Common myeloid progenitor, CD34-positive (primary cell): ENCODE measurements around the gene KCNMB2.

Experiments used
- CTCF ChIA-PET: fragments of 350-600 bp; sonication (Branson Sonifier 250); formaldehyde crosslinking; loops from one replicate; lab custom pipeline; 2021; ENCODE audit warnings: antibody characterized with exemption; lab: Charles Lee
- POLR2A ChIA-PET: fragments of 350-600 bp; sonication (Branson Sonifier 250); formaldehyde crosslinking; loops from one replicate; lab custom pipeline; 2021; ENCODE audit warnings: antibody characterized with exemption; lab: Charles Lee
- DNase-seq, 3 donors: peaks; one replicate each; pipeline versions ENCODE4 v3.0.0 to v3.0.0-alpha.2; 2013
- H3K27ac ChIP-seq, 2 experiments: 1 replicate in 1 of 2; 2 replicates in 1 of 2; pipeline ENCODE4 v1.7.0; 2013; ENCODE audit warnings: inconsistent platforms in 2 of 2, low read length in 2 of 2, mild to moderate bottlenecking in 2 of 2, low read depth in 1 of 2, moderate library complexity in 1 of 2; ENCODE audit not compliant: severe bottlenecking in 2 of 2, insufficient read depth in 1 of 2, poor library complexity in 1 of 2
- H3K27me3 ChIP-seq, 5 experiments: replicated peaks in 2 of 5; 1 replicate in 3 of 5; 2 replicates in 2 of 5; pipeline versions ENCODE4 v1.6.1 to v1.7.0; 2013; ENCODE audit warnings: low read length in 4 of 5, mild to moderate bottlenecking in 2 of 5, moderate library complexity in 2 of 5, inconsistent platforms in 1 of 5; ENCODE audit not compliant: insufficient read depth in 5 of 5, control insufficient read depth in 4 of 5
- H3K36me3 ChIP-seq, 4 experiments: 1 replicate in 2 of 4; 2 replicates in 2 of 4; pipeline versions ENCODE4 v1.6.1 to v1.7.0; 2013; ENCODE audit warnings: low read length in 3 of 4, control low read depth in 1 of 4, mild to moderate bottlenecking in 1 of 4; ENCODE audit not compliant: control insufficient read depth in 4 of 4, insufficient read depth in 4 of 4
- H3K4me1 ChIP-seq, 4 experiments: 1 replicate in 3 of 4; 2 replicates in 1 of 4; pipeline versions ENCODE4 v1.6.1 to v1.7.1; 2013; ENCODE audit warnings: low read length in 3 of 4, mild to moderate bottlenecking in 3 of 4, control low read depth in 1 of 4, inconsistent platforms in 1 of 4, moderate library complexity in 1 of 4; ENCODE audit not compliant: control insufficient read depth in 4 of 4, insufficient read depth in 4 of 4; ENCODE audit errors: control extremely low read depth in 1 of 4
- H3K4me3 ChIP-seq, 7 experiments: 1 replicate in 4 of 7; 2 replicates in 3 of 7; pipeline versions ENCODE4 v1.5.1 to v1.7.0; 2013; ENCODE audit warnings: mild to moderate bottlenecking in 7 of 7, low read length in 6 of 7, moderate library complexity in 6 of 7, inconsistent platforms in 2 of 7, low read depth in 2 of 7, control low read depth in 1 of 7; ENCODE audit not compliant: insufficient read depth in 4 of 7, control insufficient read depth in 1 of 7; ENCODE audit errors: extremely low read depth in 1 of 7
- H3K9me3 ChIP-seq, 5 experiments: 1 replicate in 4 of 5; 2 replicates in 1 of 5; pipeline versions ENCODE4 v1.6.1 to v1.7.1; 2013; ENCODE audit warnings: low read length in 4 of 5, mild to moderate bottlenecking in 2 of 5, inconsistent platforms in 1 of 5, low read depth in 1 of 5, moderate library complexity in 1 of 5; ENCODE audit not compliant: control insufficient read depth in 4 of 5, insufficient read depth in 2 of 5; ENCODE audit errors: control extremely low read depth in 1 of 5
- WGBS: methylation state at CpG from one replicate; pipeline ENCODE4 v1.1.5; 2013; ENCODE audit not compliant: insufficient coverage; 5-methylcytosine and 5-hydroxymethylcytosine counted together

Gene KCNMB2

DNA sequence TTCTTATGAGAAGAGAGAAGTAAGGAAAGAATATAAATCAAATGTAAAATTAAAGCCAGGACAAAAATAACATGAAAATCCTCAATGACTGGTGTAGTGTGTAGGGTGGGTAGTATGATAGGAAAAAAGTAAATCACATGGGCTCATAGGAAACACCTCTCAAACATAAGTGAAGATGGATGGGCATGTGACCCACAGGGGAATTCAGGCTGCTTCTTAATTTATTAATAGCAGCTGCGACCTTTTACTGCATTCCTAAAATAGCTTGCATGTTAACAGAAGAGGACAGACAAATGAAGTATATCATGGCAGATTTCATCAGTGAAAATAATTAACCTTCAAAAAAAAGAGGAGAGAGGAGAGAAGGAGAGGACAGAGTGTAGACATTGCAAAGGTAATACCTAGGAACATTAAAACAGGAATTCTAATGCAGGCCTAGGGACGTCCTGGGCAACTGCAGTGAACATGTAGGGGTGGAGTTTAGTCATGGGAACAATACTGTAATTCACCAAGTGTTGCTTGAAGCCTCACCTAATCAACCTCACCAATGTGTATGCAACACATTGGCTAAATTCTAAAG, 132.9 kb downstream of the KCNMB2 start:
- no peak overlapping the region for H3K27ac ChIP-seq
- CTCF ChIA-PET: no interaction called here
- no peak for DNase-seq
- no peaks in the 10 kb centered on the region for H3K4me1 ChIP-seq
- H3K27me3 ChIP-seq: no peaks in the 10 kb centered on the region
- WGBS: no CpG with 5 or more reads among the region's 2 CpGs
- no peaks in the 10 kb centered on the region for H3K36me3 ChIP-seq
- POLR2A ChIA-PET: no interaction called here
- peaks cover 0 to 2% (median 0%) of the 10 kb centered on the region in 5 experiments for H3K9me3 ChIP-seq
- no peak overlapping the region for H3K4me3 ChIP-seq

DNA sequence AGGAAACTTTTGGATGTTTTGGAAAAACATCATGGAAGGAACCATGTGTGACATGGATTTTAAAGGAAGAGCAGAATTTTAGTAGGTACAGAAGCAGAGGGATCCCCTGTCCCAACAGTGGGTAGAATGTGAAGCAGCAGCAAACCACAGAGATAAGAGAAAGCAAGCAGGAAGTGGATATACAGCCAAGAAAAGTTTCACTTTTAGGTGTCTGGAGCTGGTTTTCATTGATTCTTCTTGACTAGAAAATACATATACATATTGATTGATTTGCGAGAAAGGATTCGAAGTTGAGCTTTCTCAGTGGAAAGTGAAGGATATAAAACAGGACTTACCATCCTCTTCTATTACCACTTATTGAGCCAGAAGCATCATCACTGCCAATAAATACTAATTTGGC, 133.5 kb downstream of the KCNMB2 start:
- ChIA-PET POLR2A (no interaction called here), CTCF (no interaction called here)
- no peaks in the 10 kb centered on the region for H3K27me3 ChIP-seq
- no CpG with 5 or more reads among the region's 2 CpGs for WGBS
- no peak overlapping the region for H3K4me3 ChIP-seq
- no peak for DNase-seq
- H3K36me3 ChIP-seq: no peaks in the 10 kb centered on the region
- no peaks in the 10 kb centered on the region for H3K4me1 ChIP-seq
- H3K27ac ChIP-seq: no peak overlapping the region
- peaks cover 0 to 2% (median 0%) of the 10 kb centered on the region in 5 experiments for H3K9me3 ChIP-seq

DNA sequence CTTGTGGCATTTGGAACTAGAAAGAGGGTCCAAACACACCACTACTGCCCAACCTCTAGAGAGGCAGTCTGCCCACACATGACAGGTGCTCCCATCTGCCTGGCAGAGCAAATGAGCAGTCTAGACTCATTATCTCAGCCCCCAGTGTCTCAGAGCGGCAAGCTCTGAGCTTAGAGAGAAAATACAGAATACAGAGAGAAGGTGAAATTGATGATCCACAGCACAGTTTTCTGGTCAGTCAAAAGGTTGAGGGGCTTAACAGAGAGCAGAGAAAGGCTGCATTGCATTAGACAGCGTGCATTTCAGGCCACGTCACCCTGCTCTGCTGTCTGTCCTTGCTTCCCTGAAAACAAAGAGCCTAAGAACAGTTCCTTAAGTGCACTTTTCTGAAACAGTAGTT, 135.1 kb downstream of the KCNMB2 start:
- Histone ChIP-seq H3K27me3 (no peaks in the 10 kb centered on the region), H3K9me3 (peaks cover 0 to 2% (median 0%) of the 10 kb centered on the region in 5 experiments), H3K4me1 (no peaks in the 10 kb centered on the region), H3K4me3 (no peak overlapping the region), H3K27ac (no peak overlapping the region), H3K36me3 (no peaks in the 10 kb centered on the region)
- DNase-seq: no peak
- WGBS: no CpG with 5 or more reads among the region's 3 CpGs
- CTCF ChIA-PET: no interaction called here
- POLR2A ChIA-PET: no interaction called here

DNA sequence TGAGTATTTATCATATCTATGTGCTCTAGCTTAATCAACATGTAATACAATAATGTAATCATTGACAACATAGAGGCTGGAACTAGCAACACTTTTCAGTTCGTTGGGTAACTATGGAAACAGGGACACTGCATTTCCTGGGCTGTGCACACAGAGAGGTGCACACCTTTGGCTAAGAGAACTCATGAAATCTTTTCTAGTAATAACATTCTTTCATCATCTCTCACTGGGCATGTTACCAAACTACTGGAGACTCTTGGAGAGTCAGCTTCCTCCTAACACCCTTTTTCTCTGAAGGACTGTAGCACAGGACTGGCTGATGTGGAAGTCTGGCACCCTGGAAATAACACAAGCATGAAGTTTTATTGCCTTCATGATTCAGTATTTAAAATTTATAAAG, 135.6 kb downstream of the KCNMB2 start:
- H3K27me3 ChIP-seq: no peaks in the 10 kb centered on the region
- DNase-seq: no peak
- no CpG with 5 or more reads among the region's 1 CpG for WGBS
- POLR2A ChIA-PET: no interaction called here
- H3K4me3 ChIP-seq: no peak overlapping the region
- CTCF ChIA-PET: no interaction called here
- H3K27ac ChIP-seq: no peak overlapping the region
- H3K36me3 ChIP-seq: no peaks in the 10 kb centered on the region
- no peaks in the 10 kb centered on the region for H3K4me1 ChIP-seq
- peaks cover 0 to 2% (median 0%) of the 10 kb centered on the region in 5 experiments for H3K9me3 ChIP-seq

DNA sequence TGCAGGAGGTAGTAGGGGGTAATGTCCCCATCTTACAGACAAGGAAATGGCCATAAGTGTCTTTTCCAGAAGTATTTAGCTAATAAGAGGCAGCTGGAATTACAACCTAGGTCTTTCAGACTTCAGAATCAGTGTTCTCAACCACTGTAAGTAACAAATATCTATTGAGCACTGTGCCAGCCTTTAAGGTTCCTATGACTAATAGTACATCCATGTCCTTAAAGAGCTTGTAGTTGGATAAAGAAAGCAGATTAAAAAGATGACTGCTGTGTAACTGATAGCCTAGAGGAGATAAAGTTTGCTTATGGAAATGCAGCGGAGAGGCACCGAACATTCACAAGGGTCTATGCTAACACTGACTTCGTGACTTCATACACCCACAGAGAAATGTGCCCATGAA, 136.0 kb downstream of the KCNMB2 start:
- Histone ChIP-seq H3K36me3 (no peaks in the 10 kb centered on the region), H3K9me3 (peaks cover 0 to 2% (median 0%) of the 10 kb centered on the region in 5 experiments), H3K27me3 (no peaks in the 10 kb centered on the region), H3K4me3 (no peak overlapping the region), H3K27ac (no peak overlapping the region), H3K4me1 (no peaks in the 10 kb centered on the region)
- DNase-seq: no peak
- ChIA-PET POLR2A (no interaction called here), CTCF (no interaction called here)
- 100% methylated on average over 2 of the region's 3 CpGs for WGBS

DNA sequence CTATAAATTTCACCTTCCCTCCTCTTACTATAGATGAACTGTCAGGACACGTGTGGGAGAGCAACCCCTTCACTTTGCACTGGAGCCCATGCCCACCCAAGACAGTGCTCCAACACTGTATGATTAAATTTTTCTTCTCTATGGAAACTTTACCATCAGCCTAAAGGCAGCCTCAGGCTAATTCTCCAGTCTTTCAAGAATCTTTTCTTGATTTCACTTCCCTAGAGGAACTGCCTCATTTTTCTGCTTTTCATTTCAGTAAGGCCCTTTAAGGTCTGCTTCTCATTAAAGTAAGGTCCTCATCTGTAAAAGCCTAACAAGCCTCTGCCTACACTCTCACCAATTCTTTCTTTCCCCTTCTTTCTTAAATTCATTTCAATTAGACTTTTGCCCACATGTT, 137.3 kb downstream of the KCNMB2 start:
- Histone ChIP-seq H3K4me1 (no peaks in the 10 kb centered on the region), H3K36me3 (no peaks in the 10 kb centered on the region), H3K27me3 (no peaks in the 10 kb centered on the region), H3K9me3 (no peaks in the 10 kb centered on the region), H3K27ac (no peak overlapping the region), H3K4me3 (no peak overlapping the region)
- DNase-seq: no peak
- ChIA-PET CTCF (interaction anchor here (0.5 kb wide), 1 partner anchor 549 kb away, joined by 3 read pairs; no protein-coding TSS in a partner anchor), POLR2A (no interaction called here)
- 100% methylated on average over 1 of the region's 1 CpG for WGBS

DNA sequence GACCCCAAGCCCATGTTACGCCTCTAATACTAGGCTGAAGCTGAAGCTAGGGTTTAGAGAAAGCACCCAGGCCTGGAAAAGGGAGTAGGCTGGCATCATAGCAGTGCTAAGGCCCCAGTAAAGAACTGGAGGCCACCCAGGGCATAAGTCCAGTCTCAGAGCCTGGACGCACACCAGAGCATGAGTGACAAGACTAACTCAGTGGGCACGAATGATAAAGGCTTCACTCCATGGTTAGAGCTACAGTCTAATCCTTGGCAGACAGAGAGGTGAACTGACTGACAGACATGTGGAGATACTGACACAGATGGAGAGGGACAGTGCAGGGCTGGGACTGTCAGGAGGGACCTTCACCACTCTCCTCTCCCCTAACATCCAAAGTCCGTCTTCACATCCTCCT, 139.8 kb downstream of the KCNMB2 start:
- Histone ChIP-seq H3K27me3 (no peaks in the 10 kb centered on the region), H3K4me1 (no peaks in the 10 kb centered on the region), H3K36me3 (no peaks in the 10 kb centered on the region), H3K9me3 (no peaks in the 10 kb centered on the region), H3K27ac (no peak overlapping the region), H3K4me3 (no peak overlapping the region)
- ChIA-PET POLR2A (no interaction called here), CTCF (no interaction called here)
- DNase-seq: no peak
- WGBS: 98% methylated on average over 4 of the region's 4 CpGs
